Hematopoietic multipotent progenitor cell treated with erythropoietin and hydrocortisone succinate and interleukin-3 and kit ligand, for 6 days (in vitro differentiated cells): ENCODE data around the gene SAMD13.

Experiments used
- DNase-seq: peaks from one replicate; pipeline ENCODE4 v3.0.0-alpha.2; 2015

The SAMD13 gene

DNA sequence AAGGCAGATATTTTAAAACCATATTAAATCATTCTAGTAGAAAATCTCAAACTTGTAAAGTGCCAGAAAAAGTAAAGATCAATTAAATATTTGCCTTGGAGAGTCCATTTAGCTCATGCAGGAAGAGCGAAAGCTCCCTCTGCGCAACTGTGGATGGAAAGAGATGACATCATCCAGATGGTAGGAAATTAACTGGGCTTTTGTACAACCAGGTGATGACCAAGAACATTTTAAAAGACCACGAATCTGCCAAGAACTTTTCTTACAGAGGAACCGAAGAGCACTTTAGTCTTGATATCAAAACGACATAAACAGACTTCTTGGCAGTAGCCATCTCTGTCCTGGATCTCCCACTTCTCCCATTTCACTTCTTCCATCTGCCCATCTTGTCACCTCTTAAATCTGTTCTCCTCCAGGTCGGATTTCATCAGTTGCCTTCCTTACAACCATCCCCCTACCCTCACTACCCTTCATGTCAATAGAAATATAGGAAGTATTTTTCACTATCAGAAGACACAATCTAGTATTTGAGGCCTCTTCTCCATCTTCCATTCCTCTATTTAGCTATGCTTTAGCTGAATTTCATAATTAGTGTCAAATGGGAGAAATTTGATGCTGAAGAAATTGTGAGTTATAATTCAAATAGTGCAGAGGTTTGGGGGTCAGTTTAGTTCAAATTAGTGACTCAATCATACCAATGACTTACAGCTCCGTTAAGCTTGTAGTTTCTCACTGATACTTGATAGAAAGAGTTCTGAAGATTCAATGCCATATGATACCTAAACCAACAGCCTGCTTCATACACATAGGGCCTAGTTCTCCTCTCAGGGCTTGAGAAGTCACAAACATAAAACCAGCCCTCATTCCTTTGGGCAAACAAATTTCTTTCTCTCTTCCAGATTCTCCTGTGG, 74.7 kb downstream of the SAMD13 start:
- DNase-seq: no peak

DNA sequence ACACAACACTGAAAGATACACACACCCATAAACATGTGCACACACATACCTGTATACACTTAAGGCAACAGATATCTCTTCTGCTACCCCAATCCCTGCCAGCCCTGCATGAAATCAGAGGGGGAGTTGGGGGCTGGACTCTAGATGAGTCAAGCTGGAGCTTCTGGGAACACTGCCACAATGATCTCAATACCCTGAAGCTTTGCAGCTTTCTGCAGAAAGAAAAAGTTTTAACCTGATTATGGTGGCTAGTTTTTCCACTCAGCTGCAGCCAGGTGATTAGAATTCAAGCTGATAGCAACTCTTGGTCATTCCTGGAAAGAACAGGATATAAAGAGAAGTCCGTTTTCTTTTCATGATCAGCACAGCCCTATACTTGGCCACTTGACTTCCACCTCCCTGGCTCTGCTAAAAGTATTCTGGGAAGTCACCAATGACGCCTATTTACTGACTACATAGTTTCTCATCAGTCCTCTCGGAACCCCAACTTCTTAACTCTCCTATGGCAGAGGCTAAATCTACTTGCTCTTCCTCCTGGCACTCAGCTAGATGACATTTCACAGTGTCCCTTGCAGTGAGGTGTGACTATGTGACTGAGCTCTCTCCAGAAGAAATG, 76.1 kb downstream of the SAMD13 start:
- DNase-seq: no peak

- DNase-seq: peak; percentile 11
Observed at GRCh38 chr1:84379138-84379916, 77.8 kb downstream of the SAMD13 start.

DNA sequence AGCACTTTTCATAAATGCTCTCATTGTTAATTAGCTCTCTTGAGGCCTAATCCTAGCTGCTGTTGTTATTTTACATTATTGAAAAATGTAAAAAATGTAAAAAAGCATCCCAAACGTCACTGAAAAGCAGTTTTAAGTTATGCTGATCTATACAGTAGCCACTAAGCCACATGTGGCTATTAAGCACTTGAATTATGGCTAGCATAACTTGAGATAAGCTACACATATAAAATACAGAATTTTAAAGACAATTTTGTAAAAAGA, 78.3 kb downstream of the SAMD13 start:
- DNase-seq: no peak

- no peak for DNase-seq
Observed at GRCh38 chr1:84382127-84382526, 80.6 kb downstream of the SAMD13 start.

DNA sequence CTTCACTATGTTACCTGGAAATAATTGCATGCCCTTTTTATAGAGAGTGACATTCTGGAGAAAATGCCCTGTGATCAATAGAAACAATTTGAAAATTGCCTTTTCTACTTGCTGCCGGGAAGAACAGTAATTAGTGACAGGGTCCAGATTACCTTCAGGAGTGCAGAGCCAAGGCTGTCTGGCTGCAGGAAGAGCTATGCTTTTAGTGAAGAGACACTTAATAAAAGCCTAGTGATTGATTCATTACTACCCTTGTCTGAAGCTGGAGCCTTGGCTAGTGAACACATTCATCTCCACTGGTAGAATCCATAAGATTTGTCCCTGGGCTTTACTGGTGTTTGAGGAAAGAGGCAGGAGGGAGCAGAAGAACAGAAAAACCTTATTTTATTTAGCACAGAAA, 83.8 kb downstream of the SAMD13 start:
- DNase-seq: no peak

DNA sequence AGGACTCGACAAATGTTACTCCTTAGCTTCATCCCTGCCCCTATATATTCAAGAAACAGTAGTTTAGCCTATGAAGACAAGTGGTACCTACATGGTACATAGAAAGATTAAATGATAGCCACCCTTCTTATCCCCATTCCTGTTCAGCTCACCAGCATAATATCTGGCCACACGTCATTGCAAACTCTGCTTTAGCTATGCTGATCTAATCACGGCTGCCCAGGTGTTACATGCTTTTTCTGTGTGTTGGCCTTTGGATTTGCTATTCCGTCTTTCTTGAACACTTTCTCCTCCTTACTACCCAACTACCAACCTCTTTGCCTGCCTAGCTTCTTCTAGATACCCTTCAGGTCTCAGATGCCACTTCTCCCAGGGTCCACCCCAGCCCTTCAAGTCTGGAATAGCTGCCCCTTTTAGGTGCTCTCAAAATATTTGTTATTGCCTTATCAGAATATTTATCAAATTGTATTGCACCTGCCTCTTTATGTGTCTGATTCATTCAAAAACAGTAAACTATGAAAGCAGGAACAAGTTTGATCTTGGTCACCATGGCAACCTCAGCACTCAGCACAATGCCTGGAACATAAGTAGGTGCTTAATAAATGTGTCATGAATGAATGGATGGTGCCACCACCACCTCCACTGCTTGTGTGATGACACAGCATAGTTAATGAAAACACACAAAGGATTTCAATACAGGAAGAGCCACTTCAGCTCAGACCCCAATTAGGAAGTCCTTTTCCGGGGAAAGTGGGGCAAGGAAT, 85.4 kb downstream of the SAMD13 start:
- no peak for DNase-seq

DNA sequence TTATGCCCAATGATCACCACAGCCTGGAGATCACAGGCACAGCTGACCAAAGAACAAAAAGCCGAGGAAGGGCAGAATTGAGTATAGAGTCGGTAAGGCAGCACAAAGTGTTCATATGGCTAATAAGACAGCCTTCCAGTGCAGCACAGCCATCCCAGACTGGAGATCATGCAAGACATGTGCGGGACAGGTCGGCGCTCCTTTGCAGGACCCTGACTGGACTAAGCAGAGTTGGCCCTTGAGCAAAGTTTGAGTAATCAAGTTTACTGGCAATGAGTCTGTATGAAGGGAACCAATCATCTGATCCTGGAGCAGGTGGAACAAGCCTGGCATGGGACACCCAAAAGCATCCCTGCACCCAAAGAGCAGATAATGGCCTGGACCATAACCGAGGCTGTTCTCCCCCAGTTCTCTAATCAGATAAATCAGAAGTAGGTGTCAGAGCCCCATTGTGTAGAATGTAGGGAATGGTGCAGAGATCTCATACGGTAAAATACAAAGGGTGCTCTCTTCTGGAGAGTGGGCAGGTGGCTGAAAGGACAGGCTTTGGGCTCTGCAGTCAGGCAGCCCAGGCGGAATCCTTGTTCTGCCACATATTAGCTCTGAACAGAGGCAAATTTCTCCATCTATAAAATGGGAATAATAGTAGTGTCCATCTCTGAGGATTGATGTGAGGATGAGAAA, 86.1 kb downstream of the SAMD13 start:
- DNase-seq: peak; percentile 36

DNA sequence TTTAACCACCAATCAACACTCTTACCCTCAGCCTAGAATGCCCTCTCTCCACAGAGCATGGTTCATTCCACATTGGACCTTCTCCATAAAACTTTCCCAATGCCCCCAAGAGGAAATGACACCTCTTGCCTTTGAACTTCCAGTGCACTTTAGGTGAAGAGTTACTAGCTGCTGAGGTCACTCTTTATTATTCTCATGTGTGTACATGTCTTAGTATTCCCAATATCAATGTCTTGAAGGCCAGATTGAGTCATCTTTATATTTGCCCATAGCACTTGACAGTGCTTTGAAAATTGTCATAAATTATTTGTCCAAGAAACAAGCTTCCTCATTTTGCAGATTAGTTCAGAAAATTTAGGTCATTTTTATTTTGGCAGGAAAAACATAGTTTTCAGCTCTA, 88.7 kb downstream of the SAMD13 start:
- no peak for DNase-seq

DNA sequence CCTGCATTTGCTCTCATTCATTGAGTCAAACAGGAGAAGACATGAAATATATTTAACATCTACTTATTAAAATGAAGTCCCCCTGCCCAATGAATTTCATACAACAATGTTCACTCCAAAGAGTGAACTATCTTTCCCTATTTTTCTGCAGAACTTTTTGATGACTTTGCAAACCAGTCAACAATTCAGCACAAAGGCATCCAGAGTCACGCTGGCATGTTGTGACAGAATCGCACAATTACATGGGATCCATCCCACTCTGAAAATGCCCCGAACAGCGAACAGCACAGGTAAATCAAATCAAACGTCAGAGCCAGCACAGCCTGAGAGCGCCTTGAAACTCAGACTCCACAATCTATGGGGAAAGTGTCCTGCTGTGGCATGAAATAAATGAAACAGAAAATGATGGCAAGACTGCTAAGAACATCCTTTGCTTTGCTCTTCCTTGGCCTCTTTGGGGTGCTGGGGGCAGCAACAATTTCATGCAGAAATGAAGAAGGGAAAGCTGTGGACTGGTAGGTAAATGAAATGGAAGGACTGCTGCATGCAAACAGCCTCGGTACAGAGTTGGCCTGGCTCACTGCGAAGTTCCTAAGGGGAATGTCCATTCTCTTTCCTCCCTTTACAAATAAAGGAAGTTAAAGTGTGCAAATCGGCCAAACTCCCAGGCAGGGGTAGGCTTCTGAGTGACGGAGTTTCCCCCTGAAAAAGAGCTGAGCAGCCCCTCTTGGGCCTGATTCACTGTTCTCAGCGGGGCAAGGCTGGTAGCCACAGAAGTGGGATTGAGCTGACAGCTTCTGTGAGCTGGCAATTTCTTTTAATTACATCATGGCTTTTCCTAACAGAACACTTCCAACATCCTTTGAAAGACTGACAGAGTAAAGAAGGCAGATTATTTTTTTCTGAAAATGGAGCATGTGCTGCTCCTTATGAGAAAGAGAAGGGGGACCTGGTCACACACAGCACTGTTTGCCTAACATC, 97.0 kb downstream of the SAMD13 start, which contains the start of gene DNASE2B:
Gene DNASE2B (plus strand): TSS at position 310 of the 981 bp plus-strand sequence. CDS start 81 bp downstream, at position 391.
- no peak for DNase-seq
